IMR-90 (cell line): ENCODE results near the gene GLRX5. TPM values are rescaled to one million over a fixed set of nuclear protein-coding genes. Genes with fewer than 3 reads are reported as not detected.

Experiments used
- ATAC-seq: fragments of 200-7000 bp; cut with Tn5 transposase; 2 replicates; pipeline ENCODE4 v1.9.1; 2020; ENCODE audit warnings: low read depth, mild to moderate bottlenecking, moderate library complexity
- BruUV-seq: library from RNA; stranded (reverse); fragments of 400-500 nt; replicated peaks from 2 replicates; lab custom pipeline; 2021; lab: Mats Ljungman, UMichigan
- CTCF ChIA-PET: fragments of 300-600 bp; formaldehyde crosslinking; extraction: SDS; loops from one replicate; lab custom pipeline; 2021; ENCODE audit warnings: antibody characterized with exemption; lab: Yijun Ruan, JAX
- POLR2A ChIA-PET: fragments of 300-600 bp; sonication (Branson Sonifier 250); formaldehyde crosslinking; loops from one replicate; lab custom pipeline; 2022; ENCODE audit warnings: antibody characterized with exemption; ENCODE audit not compliant: unreplicated experiment; lab: Charles Lee
- DNase-seq: peaks from one replicate; pipeline ENCODE4 v3.0.0; 2013
- H2AFZ ChIP-seq: replicated peaks from 2 replicates; pipeline ENCODE3; 2013; ENCODE audit warnings: low read length, mild to moderate bottlenecking; ENCODE audit not compliant: poor library complexity
- H2AK5ac ChIP-seq: 2 replicates; pipeline ENCODE4 v1.6.1; 2013; ENCODE audit warnings: low read depth, low read length, inconsistent platforms
- H2AK9ac ChIP-seq: replicated peaks from 2 replicates; pipeline ENCODE3; 2013; ENCODE audit warnings: mild to moderate bottlenecking, low read depth, low read length, moderate library complexity; ENCODE audit not compliant: poor library complexity
- H2BK120ac ChIP-seq: 2 replicates; pipeline ENCODE4 v1.6.1; 2013; ENCODE audit warnings: low read depth, low read length, inconsistent platforms
- H2BK15ac ChIP-seq: 3 replicates; pipeline ENCODE4 v1.6.1; 2013; ENCODE audit warnings: low read depth, low read length, inconsistent platforms
- H2BK20ac ChIP-seq: 2 replicates; pipeline ENCODE4 v1.6.1; 2013; ENCODE audit warnings: low read depth, mild to moderate bottlenecking, inconsistent platforms, low read length, moderate library complexity
- H2BK5ac ChIP-seq: 2 replicates; pipeline ENCODE4 v1.6.1; 2013; ENCODE audit warnings: mild to moderate bottlenecking, low read depth, low read length, inconsistent platforms; ENCODE audit not compliant: poor library complexity, severe bottlenecking
- H3K14ac ChIP-seq: replicated peaks from 2 replicates; pipeline ENCODE4 v1.6.1; 2013; ENCODE audit warnings: low read depth, low read length, inconsistent platforms
- H3K18ac ChIP-seq: 2 replicates; pipeline ENCODE4 v1.6.1; 2013; ENCODE audit warnings: low read depth, low read length, control low read depth
- H3K23ac ChIP-seq: 2 replicates; pipeline ENCODE4 v1.6.1; 2013; ENCODE audit warnings: low read depth, low read length, inconsistent platforms
- H3K27ac ChIP-seq: 2 replicates; pipeline ENCODE4 v1.5.1; 2013; ENCODE audit warnings: mild to moderate bottlenecking, control low read depth, low read length; ENCODE audit not compliant: insufficient read depth
- H3K27me3 ChIP-seq: 2 replicates; pipeline ENCODE4 v1.6.1; 2013; ENCODE audit warnings: low read length; ENCODE audit not compliant: control insufficient read depth, insufficient read depth
- H3K36me3 ChIP-seq: 2 replicates; pipeline ENCODE4 v1.6.1; 2013; ENCODE audit warnings: low read length, mixed read lengths; ENCODE audit not compliant: control insufficient read depth, insufficient read depth
- H3K4ac ChIP-seq: 2 replicates; pipeline ENCODE4 v1.6.1; 2013; ENCODE audit warnings: low read depth, low read length, inconsistent platforms
- H3K4me1 ChIP-seq: 2 replicates; pipeline ENCODE4 v1.6.1; 2013; ENCODE audit warnings: low read length, mixed read lengths; ENCODE audit not compliant: control insufficient read depth, insufficient read depth
- H3K4me2 ChIP-seq: 2 replicates; pipeline ENCODE4 v1.6.1; 2013; ENCODE audit warnings: low read depth, mild to moderate bottlenecking, control low read depth, low read length, moderate library complexity
- H3K4me3 ChIP-seq: 2 replicates; pipeline ENCODE4 v1.5.1; 2013; ENCODE audit warnings: low read depth, mild to moderate bottlenecking, control low read depth, low read length, moderate library complexity; ENCODE audit not compliant: insufficient read depth
- H3K56ac ChIP-seq: 2 replicates; pipeline ENCODE4 v1.6.1; 2013; ENCODE audit warnings: low read length, inconsistent platforms; ENCODE audit not compliant: insufficient read depth; ENCODE audit errors: extremely low read depth
- H3K79me1 ChIP-seq, 2 experiments: 2 replicates each; pipeline ENCODE4 v1.6.1; 2013; ENCODE audit warnings: low read length in 2 of 2, inconsistent platforms in 1 of 2, low read depth in 1 of 2
- H3K9ac ChIP-seq: 2 replicates; pipeline ENCODE4 v1.6.1; 2013; ENCODE audit warnings: low read depth, low read length, control low read depth
- H3K9me1 ChIP-seq: 2 replicates; pipeline ENCODE4 v1.6.1; 2013; ENCODE audit warnings: low read length, inconsistent platforms; ENCODE audit not compliant: insufficient read depth
- H3K9me3 ChIP-seq: 2 replicates; pipeline ENCODE4 v1.6.1; 2013; ENCODE audit warnings: low read length; ENCODE audit not compliant: control insufficient read depth, insufficient read depth
- H4K20me1 ChIP-seq: 2 replicates; pipeline ENCODE4 v1.6.1; 2013; ENCODE audit warnings: low read length, inconsistent platforms; ENCODE audit not compliant: insufficient read depth
- H4K5ac ChIP-seq: 2 replicates; pipeline ENCODE4 v1.6.1; 2013; ENCODE audit warnings: mild to moderate bottlenecking, low read depth, low read length, control low read depth
- H4K8ac ChIP-seq, 2 experiments: 2 replicates each; pipeline ENCODE4 v1.6.1; 2013; ENCODE audit warnings: low read depth in 2 of 2, low read length in 2 of 2, control low read depth in 1 of 2, inconsistent platforms in 1 of 2
- H4K91ac ChIP-seq: 2 replicates; pipeline ENCODE4 v1.6.1; 2013; ENCODE audit warnings: low read depth, low read length, inconsistent platforms; ENCODE audit not compliant: insufficient read depth
- CEBPB ChIP-seq: IDR thresholded peaks from 2 replicates; pipeline ENCODE4 v1.6.1; 2012; ENCODE audit warnings: low read depth, low read length, improper control_type of control experiment
- FOS ChIP-seq: fragments of 150-350 bp; IDR thresholded peaks from 2 replicates; pipeline ENCODE4 v1.6.1; 2016; ENCODE audit warnings: low read depth, low read length
- WGBS, 2 experiments: methylation state at CpG; one replicate each; pipeline versions ENCODE4 v1.1.5 to v1.1.7; 2013; ENCODE audit warnings: missing lambda C conversion rate in 2 of 2; ENCODE audit not compliant: insufficient read length in 1 of 2; ENCODE audit errors: extremely low coverage in 2 of 2; 5-methylcytosine and 5-hydroxymethylcytosine counted together
- dilution Hi-C: fragments of 300-500 bp; cut with HindIII; formaldehyde crosslinking; loops from one replicate; pipeline ENCODE4 v1.14.3; 2018; ENCODE audit warnings: low sequenced_read_pairs; ENCODE audit not compliant: unreplicated experiment
- in situ Hi-C: fragments of 300-500 bp; cut with MboI; formaldehyde crosslinking; loops from 3 replicates; pipeline ENCODE4 v1.14.3; 2019; ENCODE audit warnings: low sequenced_read_pairs, inconsistent platforms, mixed read lengths
- intact Hi-C: fragments of 100-400 bp; cut with micrococcal nuclease; formaldehyde crosslinking; loops from 2 replicates; pipeline ENCODE4 v1.10.0; 2022
- polyA plus RNA-seq, 3 experiments: library from polyadenylated mRNA; depleted of rRNA; stranded (reverse); fragments of >200 nt; gene quantifications; 2 replicates each; pipeline ENCODE4 v1.2.3, GENCODE V29; 2012; ENCODE audit warnings: low replicate concordance in 1 of 3
- total RNA-seq: library from RNA; depleted of rRNA; stranded (reverse); fragments of >200 nt; gene quantifications from 2 replicates; pipeline ENCODE4 v1.2.3, GENCODE V29; 2012
- TF ChIP-seq, protein P1 (sequence below): fragments of 150-350 bp; IDR thresholded peaks from 2 replicates; pipeline ENCODE4 v1.6.1; 2016; ENCODE audit warnings: low read depth, mild to moderate bottlenecking, low read length, moderate library complexity, borderline replicate concordance

Gene GLRX5
- total and polyA plus RNA-seq, 2 of the 4 experiments (the other 2 are of a cell fraction) = 32.4 to 40.4 TPM

DNA sequence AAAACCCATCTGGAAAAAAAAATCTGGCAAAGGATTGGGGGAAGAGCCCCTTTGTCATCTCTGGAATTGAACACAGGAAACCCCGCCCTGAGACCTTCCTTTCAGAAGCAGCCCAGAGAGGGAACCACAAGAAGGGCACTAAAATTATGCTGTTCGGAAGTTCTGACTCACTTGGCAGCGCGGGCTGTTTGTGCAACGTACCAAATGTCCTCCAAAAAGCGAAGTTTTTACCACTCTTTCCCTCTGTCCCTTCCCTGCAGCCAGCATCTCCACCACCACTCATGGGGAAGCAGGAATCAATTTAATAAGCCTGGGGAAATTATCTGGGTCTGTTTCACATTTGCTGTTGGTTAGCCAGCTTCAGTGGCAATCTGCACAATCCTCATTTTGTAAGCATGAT is 15.2 kb upstream of the GLRX5 start:
- Histone ChIP-seq H3K4ac (peak overlapping the region; percentile 77), H3K23ac (peak overlapping the region; percentile 41; the same call in 1 of the 2 replicates), H3K9ac (no peak overlapping the region), H2BK20ac (peak overlapping the region; percentile 91; the same call in 1 of the 2 replicates), H4K8ac (peak overlapping the region; percentile 7 to 64; a peak in 3 of 4 replicates), H3K56ac (peak overlapping the region; percentile 50; the same call in 1 of the 2 replicates), H3K9me1 (peaks cover 32% of the 10 kb centered on the region), H2AK9ac (peak overlapping the region; percentile 26), H2BK120ac (peak overlapping the region; percentile 78), H3K4me2 (peak overlapping the region; percentile 32), H2BK15ac (peak overlapping the region; percentile 55; the same call in 2 of the 3 replicates), H3K79me1 (peaks cover 3 to 41% of the 10 kb centered on the region in 2 experiments; a peak in 2 of 4 replicates), H3K4me1 (peaks cover 48% of the 10 kb centered on the region), H3K27ac (no peak overlapping the region), H4K91ac (peak overlapping the region; percentile 69; the same call in 1 of the 2 replicates), H4K20me1 (no peaks in the 10 kb centered on the region), H3K14ac (peak overlapping the region; percentile 47; the same call in 1 of the 2 replicates), H3K27me3 (no peaks in the 10 kb centered on the region), H3K9me3 (no peaks in the 10 kb centered on the region), H4K5ac (peak overlapping the region; percentile 41; the same call in 1 of the 2 replicates), H2AFZ (peak overlapping the region; percentile 47), H2BK5ac (peak overlapping the region; percentile 47), H3K4me3 (no peak overlapping the region), H2AK5ac (no peak overlapping the region), H3K18ac (peak overlapping the region; percentile 38), H3K36me3 (no peaks in the 10 kb centered on the region)
- ATAC-seq = no peak
- TF ChIP-seq, protein P1, sequence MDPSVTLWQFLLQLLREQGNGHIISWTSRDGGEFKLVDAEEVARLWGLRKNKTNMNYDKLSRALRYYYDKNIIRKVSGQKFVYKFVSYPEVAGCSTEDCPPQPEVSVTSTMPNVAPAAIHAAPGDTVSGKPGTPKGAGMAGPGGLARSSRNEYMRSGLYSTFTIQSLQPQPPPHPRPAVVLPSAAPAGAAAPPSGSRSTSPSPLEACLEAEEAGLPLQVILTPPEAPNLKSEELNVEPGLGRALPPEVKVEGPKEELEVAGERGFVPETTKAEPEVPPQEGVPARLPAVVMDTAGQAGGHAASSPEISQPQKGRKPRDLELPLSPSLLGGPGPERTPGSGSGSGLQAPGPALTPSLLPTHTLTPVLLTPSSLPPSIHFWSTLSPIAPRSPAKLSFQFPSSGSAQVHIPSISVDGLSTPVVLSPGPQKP = no peak
- peak; percentile 90 for TF ChIP-seq CEBPB
- peak; percentile 56; the same call in 1 of the 2 replicates for TF ChIP-seq FOS
- CTCF ChIA-PET = no interaction called here
- POLR2A ChIA-PET = no interaction called here
- WGBS, 2 experiments = 29% methylated on average over 3 of the region's 6 CpGs; no CpG with 5 or more reads in 1 of the 2 experiments
- peak; percentile 77 for DNase-seq
- BruUV-seq = no TSS peak
- in situ Hi-C loops (loop anchor here (25.0 kb wide), 1 partner anchor 382 kb away; no protein-coding TSS in a partner anchor), intact Hi-C loops (loop anchor here (1.0 kb wide), 1 partner anchor 11 kb away; no protein-coding TSS in a partner anchor), dilution Hi-C loops (no loop called here)
